ENCODE results near the gene BTBD7. TPM values are rescaled to one million over a fixed set of nuclear protein-coding genes. Genes with fewer than 3 reads are reported as not detected.

Gene BTBD7
- total and polyA plus RNA-seq, 9 of the 15 experiments (the other 6 are each of a cell fraction or from before 2014, with no cell fraction given), result 2.5 to 12.9 (median 6.2) TPM

DNA sequence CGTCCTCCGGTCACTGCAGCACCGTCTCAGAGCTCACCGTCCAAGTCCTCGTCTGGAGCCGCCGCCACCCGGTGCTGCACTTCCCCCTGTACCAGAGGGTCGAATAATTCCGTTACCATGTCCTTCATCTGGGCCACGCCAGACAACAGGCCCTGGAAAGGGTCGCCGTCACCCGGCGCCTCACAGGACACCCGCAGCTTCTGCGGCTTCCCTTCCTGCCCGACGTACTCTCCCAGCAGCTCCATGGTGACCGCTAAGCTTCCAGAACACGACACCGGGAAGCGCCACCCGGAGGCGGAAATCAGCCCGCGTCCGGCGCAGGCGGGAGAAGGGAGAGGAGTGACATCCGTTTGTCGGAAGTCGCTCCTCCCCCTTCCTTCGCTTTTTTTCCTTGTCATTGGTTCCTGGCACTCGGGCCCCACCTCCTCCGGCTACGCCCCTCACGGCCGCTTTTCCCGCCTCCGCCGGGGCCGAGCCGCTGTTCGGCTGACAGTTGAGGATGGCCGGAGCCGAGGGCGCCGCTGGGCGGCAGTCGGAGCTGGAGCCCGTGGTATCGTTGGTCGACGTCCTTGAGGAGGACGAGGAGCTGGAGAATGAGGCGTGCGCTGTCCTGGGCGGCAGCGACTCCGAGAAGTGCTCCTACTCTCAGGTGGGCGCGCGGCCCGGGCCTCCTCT, 125.9 kb downstream of the BTBD7 start, which contains the start of the genes GON7 and UBR7 (continued):
- TF ChIP-seq, protein P1, sequence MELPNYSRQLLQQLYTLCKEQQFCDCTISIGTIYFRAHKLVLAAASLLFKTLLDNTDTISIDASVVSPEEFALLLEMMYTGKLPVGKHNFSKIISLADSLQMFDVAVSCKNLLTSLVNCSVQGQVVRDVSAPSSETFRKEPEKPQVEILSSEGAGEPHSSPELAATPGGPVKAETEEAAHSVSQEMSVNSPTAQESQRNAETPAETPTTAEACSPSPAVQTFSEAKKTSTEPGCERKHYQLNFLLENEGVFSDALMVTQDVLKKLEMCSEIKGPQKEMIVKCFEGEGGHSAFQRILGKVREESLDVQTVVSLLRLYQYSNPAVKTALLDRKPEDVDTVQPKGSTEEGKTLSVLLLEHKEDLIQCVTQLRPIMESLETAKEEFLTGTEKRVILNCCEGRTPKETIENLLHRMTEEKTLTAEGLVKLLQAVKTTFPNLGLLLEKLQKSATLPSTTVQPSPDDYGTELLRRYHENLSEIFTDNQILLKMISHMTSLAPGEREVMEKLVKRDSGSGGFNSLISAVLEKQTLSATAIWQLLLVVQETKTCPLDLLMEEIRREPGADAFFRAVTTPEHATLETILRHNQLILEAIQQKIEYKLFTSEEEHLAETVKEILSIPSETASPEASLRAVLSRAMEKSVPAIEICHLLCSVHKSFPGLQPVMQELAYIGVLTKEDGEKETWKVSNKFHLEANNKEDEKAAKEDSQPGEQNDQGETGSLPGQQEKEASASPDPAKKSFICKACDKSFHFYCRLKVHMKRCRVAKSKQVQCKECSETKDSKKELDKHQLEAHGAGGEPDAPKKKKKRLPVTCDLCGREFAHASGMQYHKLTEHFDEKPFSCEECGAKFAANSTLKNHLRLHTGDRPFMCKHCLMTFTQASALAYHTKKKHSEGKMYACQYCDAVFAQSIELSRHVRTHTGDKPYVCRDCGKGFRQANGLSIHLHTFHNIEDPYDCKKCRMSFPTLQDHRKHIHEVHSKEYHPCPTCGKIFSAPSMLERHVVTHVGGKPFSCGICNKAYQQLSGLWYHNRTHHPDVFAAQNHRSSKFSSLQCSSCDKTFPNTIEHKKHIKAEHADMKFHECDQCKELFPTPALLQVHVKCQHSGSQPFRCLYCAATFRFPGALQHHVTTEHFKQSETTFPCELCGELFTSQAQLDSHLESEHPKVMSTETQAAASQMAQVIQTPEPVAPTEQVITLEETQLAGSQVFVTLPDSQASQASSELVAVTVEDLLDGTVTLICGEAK (IDR thresholded peaks at IDR 0.05), result peak; percentile 93
- TF ChIP-seq, protein P1 (CRISPR knock-in tag; IDR thresholded peaks at IDR 0.05), result no peak
- TF ChIP-seq, protein P2, sequence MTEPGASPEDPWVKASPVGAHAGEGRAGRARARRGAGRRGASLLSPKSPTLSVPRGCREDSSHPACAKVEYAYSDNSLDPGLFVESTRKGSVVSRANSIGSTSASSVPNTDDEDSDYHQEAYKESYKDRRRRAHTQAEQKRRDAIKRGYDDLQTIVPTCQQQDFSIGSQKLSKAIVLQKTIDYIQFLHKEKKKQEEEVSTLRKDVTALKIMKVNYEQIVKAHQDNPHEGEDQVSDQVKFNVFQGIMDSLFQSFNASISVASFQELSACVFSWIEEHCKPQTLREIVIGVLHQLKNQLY (CRISPR knock-in tag; conservative IDR thresholded peaks at IDR 0.05), result no peak
- TF ChIP-seq, protein P3, sequence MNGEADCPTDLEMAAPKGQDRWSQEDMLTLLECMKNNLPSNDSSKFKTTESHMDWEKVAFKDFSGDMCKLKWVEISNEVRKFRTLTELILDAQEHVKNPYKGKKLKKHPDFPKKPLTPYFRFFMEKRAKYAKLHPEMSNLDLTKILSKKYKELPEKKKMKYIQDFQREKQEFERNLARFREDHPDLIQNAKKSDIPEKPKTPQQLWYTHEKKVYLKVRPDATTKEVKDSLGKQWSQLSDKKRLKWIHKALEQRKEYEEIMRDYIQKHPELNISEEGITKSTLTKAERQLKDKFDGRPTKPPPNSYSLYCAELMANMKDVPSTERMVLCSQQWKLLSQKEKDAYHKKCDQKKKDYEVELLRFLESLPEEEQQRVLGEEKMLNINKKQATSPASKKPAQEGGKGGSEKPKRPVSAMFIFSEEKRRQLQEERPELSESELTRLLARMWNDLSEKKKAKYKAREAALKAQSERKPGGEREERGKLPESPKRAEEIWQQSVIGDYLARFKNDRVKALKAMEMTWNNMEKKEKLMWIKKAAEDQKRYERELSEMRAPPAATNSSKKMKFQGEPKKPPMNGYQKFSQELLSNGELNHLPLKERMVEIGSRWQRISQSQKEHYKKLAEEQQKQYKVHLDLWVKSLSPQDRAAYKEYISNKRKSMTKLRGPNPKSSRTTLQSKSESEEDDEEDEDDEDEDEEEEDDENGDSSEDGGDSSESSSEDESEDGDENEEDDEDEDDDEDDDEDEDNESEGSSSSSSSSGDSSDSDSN (IDR thresholded peaks at IDR 0.05; ENCODE audit: borderline replicate concordance in 1 of 2, low read depth in 2 of 2, low read length in 2 of 2), result peak in 1 of 2 experiments; percentile 67; a peak in 1 of 4 replicates
- 0 out of 2 replicates have a peak, but pooled peaks have one; percentile 13 for TF ChIP-seq BHLHE40 (IDR thresholded peaks at IDR 0.05; ENCODE audit: low read length)
- no peak for TF ChIP-seq ZZZ3 (IDR thresholded peaks at IDR 0.05)
- TF ChIP-seq NRF1 (conservative IDR thresholded peaks at IDR 0.05 in 1 of 2, IDR thresholded peaks at IDR 0.05 in 1 of 2), result peak; percentile 87 to 90
- TF ChIP-seq ZNF668 (CRISPR knock-in tag; IDR thresholded peaks at IDR 0.05), result no peak
- no peak for TF ChIP-seq CHD4 (IDR thresholded peaks at IDR 0.05; ENCODE audit: insufficient read depth, insufficient replicate concordance, low read depth, low read length, poor library complexity, severe bottlenecking)
- TF ChIP-seq, protein P4, sequence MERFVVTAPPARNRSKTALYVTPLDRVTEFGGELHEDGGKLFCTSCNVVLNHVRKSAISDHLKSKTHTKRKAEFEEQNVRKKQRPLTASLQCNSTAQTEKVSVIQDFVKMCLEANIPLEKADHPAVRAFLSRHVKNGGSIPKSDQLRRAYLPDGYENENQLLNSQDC (CRISPR knock-in tag; IDR thresholded peaks at IDR 0.05), result no peak
- no peak for TF ChIP-seq TAF15 (IDR thresholded peaks at IDR 0.05; ENCODE audit: low read depth, low read length)
- TF ChIP-seq KAT2B (IDR thresholded peaks at IDR 0.05; ENCODE audit: low read depth, low read length), result no peak
- TF ChIP-seq CHD1 (IDR thresholded peaks at IDR 0.05; ENCODE audit: low read length), result no peak
- TF ChIP-seq KLF6 (CRISPR knock-in tag; IDR thresholded peaks at IDR 0.05; ENCODE audit: borderline replicate concordance), result no peak

Measured in K562 (cell line).